ENCODE results near the gene UEVLD. TPM values are rescaled to one million over a fixed set of nuclear protein-coding genes. Genes with fewer than 3 reads are reported as not detected.

The UEVLD gene
- total and polyA plus RNA-seq, 9 of the 15 experiments (the other 6 are each of a cell fraction or from before 2014, with no cell fraction given): 4.7 to 12.6 (median 7.4) TPM

- TF ChIP-seq ATF1 (CRISPR knock-in tag; IDR thresholded peaks at IDR 0.05) (peak; percentile 54), ATF1 (tag; IDR thresholded peaks at IDR 0.05) (peak; percentile 98), MECOM (CRISPR knock-in tag; IDR thresholded peaks at IDR 0.05) (no peak), ZNF224 (CRISPR knock-in tag; IDR thresholded peaks at IDR 0.05) (no peak), CREB3 (tag; conservative IDR thresholded peaks at IDR 0.05; ENCODE audit: low read depth) (no peak), E2F1 (CRISPR knock-in tag; IDR thresholded peaks at IDR 0.05) (peak; percentile 62; the same call in 1 of the 2 replicates), ZNF639 (CRISPR knock-in tag; conservative IDR thresholded peaks at IDR 0.05 in 1 of 2, IDR thresholded peaks at IDR 0.05 in 1 of 2) (peak in 1 of 2 experiments; percentile 59; a peak in 2 of 4 replicates), SIRT6 (IDR thresholded peaks at IDR 0.05; ENCODE audit: low read depth, low read length) (no peak), POU5F1 (IDR thresholded peaks at IDR 0.05; ENCODE audit: borderline replicate concordance, low read depth, low read length, partially characterized antibody) (no peak), ETS2 (tag; IDR thresholded peaks at IDR 0.05; ENCODE audit: borderline replicate concordance, poor library complexity, severe bottlenecking) (no peak), ZBTB5 (IDR thresholded peaks at IDR 0.05) (no peak), DLX4 (CRISPR knock-in tag; IDR thresholded peaks at IDR 0.05) (no peak), XRCC4 (IDR thresholded peaks at IDR 0.05; ENCODE audit: extremely low read depth, insufficient read depth, insufficient read length) (no peak), ESRRA (IDR thresholded peaks at IDR 0.05; ENCODE audit: borderline replicate concordance, low read depth) (peak; percentile 81), CBFB (CRISPR knock-in tag; IDR thresholded peaks at IDR 0.05) (no peak), FOXK1 (CRISPR knock-in tag; IDR thresholded peaks at IDR 0.05; ENCODE audit: borderline replicate concordance) (peak; percentile 28; the same call in 1 of the 2 replicates), MYC (IDR thresholded peaks at IDR 0.05; ENCODE audit: low read depth, low read length) (peak; percentile 70; the same call in 1 of the 2 replicates), MYC (CRISPR knock-in tag; IDR thresholded peaks at IDR 0.05; ENCODE audit: borderline replicate concordance, low read depth) (peak; percentile 73; the same call in 1 of the 2 replicates)
These were observed 61.8 kb downstream of the UEVLD start, which contains the start of gene TSG101 (continued) for GRCh38 chr11:18526521-18527296.
